SIG-M5 (cell line): ENCODE measurements around the gene ZNF516.

ENCODE experiments used
- DNase-seq: peaks from one replicate; lab custom pipeline; 2025; lab: John Stamatoyannopoulos, UW

ZNF516 gene

GRCh38 chr18:76453932-76454331 is 41.1 kb downstream of the ZNF516 start:
- no peak for DNase-seq

- no peak for DNase-seq
These were observed 41.9 kb downstream of the ZNF516 start for GRCh38 chr18:76453057-76453561.

GRCh38 chr18:76452357-76452756 is 42.7 kb downstream of the ZNF516 start:
- DNase-seq: no peak

DNA sequence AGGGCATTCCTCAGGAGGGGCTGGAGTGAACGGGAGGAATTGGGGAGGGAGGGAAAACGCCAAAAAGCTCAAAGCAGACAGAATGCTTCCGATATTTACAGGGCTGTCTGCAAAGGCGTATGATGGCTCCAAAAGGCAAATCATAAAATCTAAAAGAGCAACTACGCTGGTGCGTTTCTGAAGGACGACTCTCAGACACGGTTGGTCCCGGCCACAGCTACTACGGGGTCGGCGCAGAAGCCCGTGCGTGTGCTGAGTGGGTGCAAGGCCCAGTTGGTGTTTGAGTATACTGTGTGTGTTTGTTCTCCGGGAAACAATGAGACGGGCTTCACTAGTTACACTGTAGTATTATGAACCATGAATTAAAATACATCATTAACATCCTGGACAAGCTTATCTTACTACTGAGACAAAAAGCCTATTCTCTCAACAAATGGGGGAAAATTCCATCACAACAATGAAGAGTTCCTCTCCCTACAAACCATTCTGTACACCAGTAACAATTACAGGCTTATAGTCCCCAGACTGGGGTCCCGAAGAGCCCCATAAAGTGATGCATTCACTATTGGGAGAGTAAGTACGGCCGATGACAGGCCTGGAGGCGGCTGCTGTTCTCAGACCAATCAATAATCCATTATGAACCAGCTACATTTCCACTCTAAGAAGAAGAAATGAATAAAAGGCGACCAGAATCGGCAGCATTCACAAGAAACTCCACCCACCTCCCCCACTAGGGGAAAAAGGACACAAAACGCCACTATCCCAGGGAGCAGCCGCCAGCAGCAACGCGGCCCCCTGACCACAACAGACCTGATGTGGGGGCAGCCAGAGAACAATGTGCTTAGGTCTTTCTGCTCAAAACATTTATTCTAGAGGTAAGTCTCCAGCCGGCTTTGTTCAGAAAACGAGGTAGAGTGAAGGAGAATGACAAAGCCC is 43.4 kb downstream of the ZNF516 start:
- DNase-seq: no peak

- no peak for DNase-seq
These were observed 44.3 kb downstream of the ZNF516 start for GRCh38 chr18:76450452-76451395.

- no peak for DNase-seq
These were observed 46.0 kb downstream of the ZNF516 start for GRCh38 chr18:76449111-76449453.

DNA sequence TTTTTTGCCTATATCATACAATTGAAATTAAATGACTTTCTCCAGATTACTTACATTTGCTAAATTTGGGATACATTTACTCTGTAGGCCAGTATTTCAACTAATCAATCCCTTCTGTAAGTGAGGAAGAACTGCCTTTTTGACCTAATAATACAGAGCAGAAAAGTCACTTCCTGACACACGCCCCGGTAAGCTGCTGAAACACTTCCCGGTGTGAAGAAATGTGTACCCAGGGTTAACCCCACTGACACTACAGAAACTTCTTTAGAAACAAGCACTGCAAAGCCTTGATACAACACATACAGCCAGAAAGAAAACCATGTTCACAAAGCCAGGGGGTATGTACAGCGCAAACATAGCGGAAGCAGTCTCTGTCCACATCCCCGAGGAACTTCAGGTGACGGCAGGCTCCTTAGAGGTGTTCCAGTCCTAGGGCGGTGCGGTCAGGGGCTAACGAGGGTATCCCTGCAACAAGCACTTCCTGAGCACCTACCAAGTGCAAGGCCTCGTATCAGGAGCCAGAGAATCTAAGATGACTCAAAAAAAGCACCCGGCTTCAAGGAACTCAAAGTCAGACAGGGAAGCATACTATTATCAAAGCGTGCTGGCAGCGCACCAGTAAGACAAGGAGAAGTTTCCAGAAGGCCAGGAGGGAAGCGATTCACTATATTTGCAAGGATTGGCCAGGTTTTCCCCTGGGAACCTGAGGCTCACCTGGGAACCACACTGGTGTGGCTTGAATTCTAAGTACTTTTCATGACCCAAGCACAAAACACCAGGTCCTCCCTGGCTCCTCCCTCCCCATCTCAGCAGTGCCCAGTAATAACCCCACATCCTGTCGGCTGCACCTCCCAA is 46.6 kb downstream of the ZNF516 start:
- no peak for DNase-seq

DNA sequence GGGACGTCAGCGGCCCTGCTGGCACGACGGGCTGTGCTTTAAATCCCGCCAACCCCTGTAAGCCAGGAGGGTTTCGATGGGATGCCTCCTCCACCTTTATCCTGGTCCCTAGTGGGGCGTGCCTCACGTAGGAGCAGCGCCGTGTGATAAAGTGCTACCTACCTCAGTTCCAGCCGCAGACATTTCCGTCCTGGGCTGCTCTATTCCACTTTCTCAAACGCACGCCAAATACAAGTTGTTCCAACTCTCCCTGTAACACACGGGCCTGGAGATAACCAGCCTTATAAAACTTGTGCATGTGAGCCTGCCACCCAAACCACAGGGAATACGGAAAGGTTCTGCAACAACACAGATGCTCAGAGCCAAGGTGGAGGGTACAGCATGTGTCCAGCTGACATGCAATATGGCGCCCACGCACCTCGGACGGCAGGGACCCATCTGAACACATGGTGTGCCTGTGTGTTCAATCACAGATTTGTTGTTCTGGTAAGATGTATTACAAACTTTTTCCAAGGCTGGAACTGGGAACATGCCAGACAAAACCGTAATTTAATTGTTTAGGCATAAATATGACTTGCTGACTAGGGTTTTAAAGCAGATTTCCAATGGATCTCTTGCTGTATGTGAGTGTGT is 47.7 kb downstream of the ZNF516 start:
- DNase-seq: no peak

DNA sequence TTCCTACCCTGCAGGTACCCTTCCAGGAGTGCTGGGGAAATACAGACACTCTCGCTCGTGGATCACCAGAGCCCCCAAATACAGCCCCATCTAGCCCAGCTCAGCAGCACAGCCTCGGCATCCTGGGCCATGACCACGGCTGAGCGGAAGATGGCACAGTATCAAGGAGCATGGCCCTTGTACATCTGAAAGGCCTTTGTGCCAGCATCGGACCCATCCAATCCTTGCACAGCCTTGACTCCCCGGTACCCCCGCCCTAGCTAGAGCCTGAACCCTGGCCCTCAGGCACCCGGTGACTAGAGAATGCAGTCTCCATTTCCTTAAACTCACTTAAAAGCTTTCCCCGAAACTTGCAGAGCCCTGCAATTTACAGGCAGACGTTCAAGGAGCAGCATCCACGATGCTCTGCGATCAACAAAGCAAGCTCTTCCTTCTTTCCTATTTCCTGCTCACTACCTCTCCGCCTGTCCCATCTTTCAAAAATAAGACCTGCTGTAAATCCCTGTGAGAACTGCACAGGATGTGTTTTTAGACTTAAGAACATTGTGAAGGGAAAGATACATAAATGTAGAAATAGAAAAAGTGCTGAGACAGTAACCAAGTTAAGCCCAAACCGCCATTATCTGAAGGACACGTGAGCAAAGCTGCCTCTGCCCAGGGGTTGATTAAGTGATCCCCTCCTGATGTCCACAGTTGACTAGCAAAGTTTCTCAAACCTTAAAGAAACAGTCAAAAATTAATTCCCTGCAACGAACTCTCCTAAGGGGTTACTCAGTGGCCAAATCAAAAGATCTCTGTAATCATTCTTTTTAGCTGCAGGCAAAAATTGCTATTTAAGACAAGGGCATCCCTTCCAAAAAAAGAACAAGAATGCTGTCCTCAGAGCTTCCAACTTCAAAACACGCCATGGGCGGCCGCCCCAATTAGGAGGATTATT is 48.5 kb downstream of the ZNF516 start:
- DNase-seq: no peak

GRCh38 chr18:76445741-76446232 is 49.3 kb downstream of the ZNF516 start:
- DNase-seq: no peak

- DNase-seq: no peak
These were observed 49.8 kb downstream of the ZNF516 start for GRCh38 chr18:76445275-76445674.

- DNase-seq: no peak
These were observed 50.5 kb downstream of the ZNF516 start for GRCh38 chr18:76444446-76445105.

DNA sequence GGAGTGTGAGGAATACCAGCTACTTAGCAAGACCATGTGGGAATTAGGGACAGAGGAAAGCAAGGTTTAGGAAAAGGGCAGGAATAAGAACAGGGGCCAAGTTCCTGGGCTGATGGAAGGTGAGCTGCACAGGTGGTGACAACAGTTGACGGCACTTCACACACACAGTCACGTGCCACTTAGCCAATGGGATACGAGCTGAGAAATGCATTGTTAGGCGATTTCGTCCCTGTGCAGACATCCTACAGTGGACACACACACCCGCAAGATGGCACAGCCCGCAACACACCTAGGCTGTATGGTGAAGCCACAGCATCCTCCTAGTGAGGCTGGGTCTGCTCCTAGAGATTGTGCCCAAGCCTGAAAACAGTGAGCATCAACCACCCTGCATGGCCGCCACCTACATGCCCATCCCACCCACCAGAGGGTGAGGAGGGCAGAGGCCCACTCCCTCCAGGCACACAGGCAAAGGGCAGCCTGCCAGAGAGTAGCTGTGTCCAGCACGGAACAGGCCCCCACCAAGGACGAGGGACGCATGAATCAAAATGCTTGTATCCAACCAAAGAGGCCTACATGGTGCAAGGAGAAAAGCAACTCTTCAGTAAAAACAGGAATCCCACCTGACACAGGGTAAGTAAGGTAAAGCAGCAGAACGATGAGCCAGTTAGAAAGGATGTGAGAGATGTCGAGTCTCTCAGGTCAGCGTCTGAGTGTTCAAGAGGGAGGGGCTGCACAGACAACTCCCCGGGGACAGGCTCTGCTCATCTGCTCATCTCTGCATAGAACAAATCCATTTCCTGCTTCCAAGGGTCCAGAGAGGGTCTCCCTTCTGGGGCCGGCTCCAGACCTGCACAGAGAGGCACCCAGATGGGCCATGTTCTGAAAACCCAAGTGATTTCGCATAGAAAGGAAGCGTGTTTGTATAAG is 51.3 kb downstream of the ZNF516 start:
- DNase-seq: no peak

DNA sequence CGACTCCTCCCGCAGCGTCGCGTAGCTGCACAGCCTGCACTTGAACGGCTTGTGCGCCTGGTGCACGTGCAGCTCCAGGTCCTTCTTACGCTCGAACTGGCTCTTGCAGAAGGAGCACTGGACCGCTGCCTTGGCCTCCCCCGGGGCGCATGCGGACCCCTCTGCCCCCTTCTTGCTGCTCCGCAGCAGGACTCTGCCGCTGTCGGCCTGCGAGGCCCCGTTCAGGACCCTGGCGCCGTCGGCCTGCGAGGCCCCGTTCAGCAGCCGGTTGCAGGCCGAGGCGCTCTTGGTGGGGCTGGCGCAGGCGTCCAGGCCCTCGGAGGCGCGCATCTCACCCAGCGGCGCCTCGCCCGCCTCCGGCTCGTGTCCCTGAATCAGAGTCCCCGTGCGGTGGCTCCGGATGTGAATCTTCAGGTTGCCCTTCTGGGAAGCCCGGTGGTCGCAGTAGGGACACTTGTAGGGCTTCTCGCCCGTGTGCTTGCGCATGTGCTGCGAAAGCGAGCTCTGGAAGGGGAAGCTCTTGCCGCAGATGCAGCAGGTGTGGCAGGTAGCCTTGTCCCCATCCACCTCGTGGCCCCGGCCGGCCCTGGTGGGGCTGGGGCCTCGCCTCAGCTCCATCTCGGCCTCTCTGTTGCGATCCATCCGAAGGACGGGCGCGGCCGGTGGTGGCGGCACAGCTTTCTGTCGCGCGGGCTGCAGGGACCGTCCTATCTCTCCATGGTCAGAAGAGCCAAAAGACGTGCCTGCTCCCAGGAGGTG is 52.5 kb downstream of the ZNF516 start:
- no peak for DNase-seq

DNA sequence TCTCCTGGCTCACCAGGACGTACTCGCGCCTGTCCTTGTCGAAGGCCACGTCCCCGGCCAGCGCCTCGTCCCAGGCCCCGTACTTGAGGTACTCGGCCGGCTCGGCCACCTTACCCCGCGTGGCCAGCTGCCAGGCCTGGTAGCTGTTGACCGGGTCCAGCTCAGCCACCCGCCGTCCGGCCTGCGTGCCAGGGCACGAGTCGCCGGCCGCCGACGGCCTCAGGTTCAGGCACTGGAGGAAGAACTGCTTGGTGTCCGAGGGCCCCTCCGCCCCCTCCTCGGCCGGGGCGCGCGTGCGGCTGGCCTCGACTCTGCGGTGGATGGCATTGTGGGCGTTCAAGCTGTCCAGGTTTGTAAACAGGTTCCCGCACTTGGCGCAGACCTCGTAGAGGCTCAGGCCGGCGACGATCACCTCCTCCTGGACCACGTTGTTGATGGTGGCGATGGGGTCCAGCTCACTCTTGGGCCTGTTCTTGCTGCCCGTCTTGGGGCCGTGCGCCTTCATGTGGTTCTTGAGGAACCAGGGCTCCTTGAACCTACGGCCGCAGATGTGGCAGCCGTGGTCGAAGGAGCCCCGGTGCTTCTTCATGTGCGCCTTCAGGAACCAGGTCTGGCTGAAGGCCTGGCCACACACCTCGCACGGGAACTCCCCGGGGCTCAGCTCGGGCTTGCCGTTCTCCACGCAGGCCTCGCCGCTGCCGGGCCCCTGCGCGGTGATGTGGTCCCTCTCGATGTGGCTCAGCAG is 53.2 kb downstream of the ZNF516 start:
- no peak for DNase-seq

DNA sequence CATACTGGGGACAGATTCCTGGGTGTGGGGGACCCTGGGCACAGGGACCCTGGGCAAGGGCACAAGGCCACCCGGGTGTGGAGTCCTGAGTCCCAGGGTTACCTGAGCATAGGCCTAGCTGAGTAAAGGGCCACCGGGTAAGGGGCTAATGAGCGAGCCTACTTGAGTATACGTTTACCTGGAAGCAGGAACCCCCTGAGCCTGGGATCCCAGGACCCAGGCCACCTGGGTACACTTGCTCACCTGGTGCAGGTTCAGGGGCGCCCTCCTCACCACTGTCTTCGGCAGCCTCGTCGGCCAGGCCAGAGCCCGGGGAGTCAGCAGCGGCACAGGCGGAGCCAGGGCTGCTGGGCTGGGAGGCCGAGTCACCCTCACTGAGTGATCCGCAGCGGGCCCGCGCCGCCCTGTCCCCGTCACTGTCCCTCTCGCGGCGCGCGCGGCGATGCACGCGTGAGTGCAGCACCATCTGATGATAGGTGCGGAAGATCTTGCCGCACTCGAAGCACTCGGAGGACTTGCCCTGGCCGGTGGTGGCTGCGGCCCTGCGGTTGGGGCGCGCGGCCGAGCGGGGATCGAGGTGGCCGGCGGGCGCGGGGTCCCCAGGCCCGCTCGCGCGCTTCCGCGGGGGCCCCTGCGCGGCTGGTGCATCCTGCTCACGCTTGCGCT is 53.9 kb downstream of the ZNF516 start:
- no peak for DNase-seq
